IPS-15b (cell line): ENCODE measurements around the gene TRIM66.

Experiments used
- H3K27me3 ChIP-seq: one replicate; pipeline ENCODE4 v1.6.1; 2013; ENCODE audit warnings: low read length; ENCODE audit not compliant: control insufficient read depth, insufficient read depth
- H3K36me3 ChIP-seq: one replicate; pipeline ENCODE4 v1.6.1; 2013; ENCODE audit warnings: low read length; ENCODE audit not compliant: control insufficient read depth, insufficient read depth
- H3K4me1 ChIP-seq: one replicate; pipeline ENCODE4 v1.6.1; 2013; ENCODE audit warnings: mild to moderate bottlenecking, low read length; ENCODE audit not compliant: control insufficient read depth, insufficient read depth
- H3K4me3 ChIP-seq: one replicate; pipeline ENCODE4 v1.5.1; 2013; ENCODE audit warnings: low read depth, low read length
- H3K9ac ChIP-seq: one replicate; pipeline ENCODE4 v1.6.1; 2013; ENCODE audit warnings: low read depth, mild to moderate bottlenecking, low read length
- H3K9me3 ChIP-seq: one replicate; pipeline ENCODE4 v1.6.1; 2013; ENCODE audit warnings: mild to moderate bottlenecking, low read length; ENCODE audit not compliant: control insufficient read depth, insufficient read depth

TRIM66 gene

GRCh38 chr11:8593455-8593854, 89.0 kb downstream of the TRIM66 start:
- H3K9me3 ChIP-seq = no peaks in the 10 kb centered on the region
- no peaks in the 10 kb centered on the region for H3K27me3 ChIP-seq
- H3K4me3 ChIP-seq = peak overlapping the region; percentile 83
- no peak overlapping the region for H3K9ac ChIP-seq
- no peaks in the 10 kb centered on the region for H3K36me3 ChIP-seq
- no peaks in the 10 kb centered on the region for H3K4me1 ChIP-seq

GRCh38 chr11:8587915-8588314, 94.5 kb downstream of the TRIM66 start:
- no peaks in the 10 kb centered on the region for H3K36me3 ChIP-seq
- H3K9me3 ChIP-seq = no peaks in the 10 kb centered on the region
- no peak overlapping the region for H3K9ac ChIP-seq
- H3K4me3 ChIP-seq = no peak overlapping the region
- H3K4me1 ChIP-seq = no peaks in the 10 kb centered on the region
- H3K27me3 ChIP-seq = no peaks in the 10 kb centered on the region

GRCh38 chr11:8586805-8587204, 95.7 kb downstream of the TRIM66 start:
- Histone ChIP-seq H3K9me3 (no peaks in the 10 kb centered on the region), H3K4me3 (no peak overlapping the region), H3K4me1 (no peaks in the 10 kb centered on the region), H3K27me3 (no peaks in the 10 kb centered on the region), H3K36me3 (no peaks in the 10 kb centered on the region), H3K9ac (no peak overlapping the region)

- H3K27me3 ChIP-seq = no peaks in the 10 kb centered on the region
- H3K4me3 ChIP-seq = no peak overlapping the region
- no peaks in the 10 kb centered on the region for H3K4me1 ChIP-seq
- no peaks in the 10 kb centered on the region for H3K9me3 ChIP-seq
- H3K9ac ChIP-seq = no peak overlapping the region
- no peaks in the 10 kb centered on the region for H3K36me3 ChIP-seq
Measured at GRCh38 chr11:8586184-8586583, 96.3 kb downstream of the TRIM66 start.

GRCh38 chr11:8584511-8584910, 98.0 kb downstream of the TRIM66 start:
- Histone ChIP-seq H3K4me1 (no peaks in the 10 kb centered on the region), H3K27me3 (no peaks in the 10 kb centered on the region), H3K9me3 (no peaks in the 10 kb centered on the region), H3K36me3 (no peaks in the 10 kb centered on the region), H3K4me3 (no peak overlapping the region), H3K9ac (no peak overlapping the region)

DNA sequence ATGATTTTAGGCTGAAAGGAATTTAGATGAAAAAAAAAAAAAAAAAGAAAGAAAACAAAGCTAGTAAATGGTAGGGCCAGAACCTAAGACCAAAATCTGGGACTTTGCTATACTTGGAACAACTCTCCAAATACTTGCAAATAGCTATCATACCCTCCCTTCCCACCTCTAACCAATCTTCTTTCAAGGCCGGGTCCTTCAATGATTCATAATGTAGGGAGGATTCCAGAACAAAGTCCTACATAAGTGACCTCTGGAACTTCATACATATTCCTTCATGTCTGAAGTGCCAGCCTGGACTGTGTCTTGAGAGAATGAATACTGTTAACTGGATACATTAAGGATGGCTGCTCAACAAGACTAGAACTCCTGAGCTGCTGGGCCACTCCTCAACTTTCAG, 98.4 kb downstream of the TRIM66 start:
- no peaks in the 10 kb centered on the region for H3K9me3 ChIP-seq
- H3K27me3 ChIP-seq = no peaks in the 10 kb centered on the region
- no peak overlapping the region for H3K9ac ChIP-seq
- H3K4me1 ChIP-seq = no peaks in the 10 kb centered on the region
- no peak overlapping the region for H3K4me3 ChIP-seq
- no peaks in the 10 kb centered on the region for H3K36me3 ChIP-seq

GRCh38 chr11:8581300-8581699, 101.2 kb downstream of the TRIM66 start:
- Histone ChIP-seq H3K9me3 (no peaks in the 10 kb centered on the region), H3K4me1 (no peaks in the 10 kb centered on the region), H3K36me3 (no peaks in the 10 kb centered on the region), H3K9ac (no peak overlapping the region), H3K4me3 (no peak overlapping the region), H3K27me3 (no peaks in the 10 kb centered on the region)

DNA sequence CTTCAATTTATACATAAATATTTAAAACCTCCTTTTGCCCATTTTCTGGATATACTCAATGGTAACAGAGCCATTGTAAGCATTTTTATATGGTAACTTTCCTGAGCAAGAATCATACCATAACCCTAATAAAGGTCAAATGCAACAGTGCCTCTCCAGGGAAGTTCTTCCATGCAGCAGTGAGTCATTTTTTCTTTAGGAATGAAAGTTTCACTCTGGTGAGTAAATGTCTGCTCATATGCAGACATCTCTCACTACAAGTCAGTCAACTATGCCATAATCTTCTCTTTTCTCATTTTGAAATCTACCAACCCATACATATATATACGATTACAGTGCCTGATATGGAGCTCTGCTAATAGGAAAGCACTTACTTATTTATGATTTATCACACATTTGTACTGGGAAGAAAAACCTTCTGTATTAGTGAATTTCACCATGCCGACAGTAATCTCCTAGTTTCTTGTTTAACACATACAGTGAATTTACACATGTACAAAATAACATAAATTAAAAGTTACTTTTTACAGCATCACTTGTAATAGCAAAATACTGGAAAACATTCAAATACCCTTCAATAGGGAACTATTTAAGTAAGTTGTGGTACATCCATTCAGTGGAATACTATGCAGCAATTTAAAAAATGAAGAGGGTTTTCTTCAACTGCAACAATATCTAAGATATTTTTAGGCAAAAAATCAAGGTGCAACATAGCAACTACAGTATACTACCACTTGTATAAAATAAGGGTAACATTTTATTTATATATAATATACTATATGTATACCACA, 104.5 kb downstream of the TRIM66 start:
- Histone ChIP-seq H3K27me3 (no peaks in the 10 kb centered on the region), H3K4me1 (no peaks in the 10 kb centered on the region), H3K4me3 (no peak overlapping the region), H3K9me3 (no peaks in the 10 kb centered on the region), H3K9ac (no peak overlapping the region), H3K36me3 (no peaks in the 10 kb centered on the region)

DNA sequence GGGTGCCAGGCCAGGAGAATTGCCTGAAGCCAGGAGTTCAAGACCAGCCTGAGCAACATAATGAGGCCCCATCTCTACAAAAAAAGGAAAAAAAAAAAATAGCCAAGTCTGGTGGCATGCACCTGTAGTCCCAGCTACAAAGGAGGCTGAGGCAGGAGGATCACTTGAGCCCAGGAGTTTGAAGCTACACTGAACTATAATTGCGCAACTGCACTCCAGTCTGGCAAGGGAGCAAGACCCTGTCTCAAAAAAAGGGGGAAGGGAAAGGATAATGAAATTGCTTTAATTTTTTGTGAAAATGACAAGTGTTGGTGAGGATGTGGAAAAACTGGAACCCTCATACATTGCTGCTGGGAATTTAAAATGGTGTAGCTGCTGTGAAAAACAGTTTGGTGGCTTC, 107.7 kb downstream of the TRIM66 start:
- Histone ChIP-seq H3K9ac (no peak overlapping the region), H3K9me3 (no peaks in the 10 kb centered on the region), H3K4me1 (no peaks in the 10 kb centered on the region), H3K36me3 (no peaks in the 10 kb centered on the region), H3K27me3 (no peaks in the 10 kb centered on the region), H3K4me3 (no peak overlapping the region)

DNA sequence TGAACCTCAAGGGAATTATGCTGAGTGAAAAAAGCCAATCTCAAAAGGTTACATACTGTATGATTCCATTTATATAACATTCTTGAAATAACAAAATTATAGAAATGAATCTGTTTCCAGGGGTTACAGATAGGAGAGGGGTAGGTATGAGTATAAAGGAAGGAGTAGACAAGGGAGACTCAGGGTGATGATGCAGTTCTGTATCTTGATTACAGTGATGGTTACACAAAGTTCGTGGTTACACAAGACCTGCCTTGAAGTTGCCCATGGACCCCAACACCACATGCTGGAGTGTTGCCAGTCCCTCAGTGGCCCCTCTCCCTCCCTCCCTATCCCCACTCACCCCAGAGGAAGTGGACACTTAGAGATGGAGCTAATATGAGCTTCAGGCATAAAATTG, 108.7 kb downstream of the TRIM66 start:
- H3K9ac ChIP-seq = no peak overlapping the region
- no peaks in the 10 kb centered on the region for H3K27me3 ChIP-seq
- no peaks in the 10 kb centered on the region for H3K4me1 ChIP-seq
- no peaks in the 10 kb centered on the region for H3K9me3 ChIP-seq
- no peaks in the 10 kb centered on the region for H3K36me3 ChIP-seq
- no peak overlapping the region for H3K4me3 ChIP-seq

GRCh38 chr11:8567602-8568198, 114.8 kb downstream of the TRIM66 start:
- no peak overlapping the region for H3K9ac ChIP-seq
- H3K9me3 ChIP-seq = no peaks in the 10 kb centered on the region

GRCh38 chr11:8566613-8567210, 115.8 kb downstream of the TRIM66 start:
- no peak overlapping the region for H3K9ac ChIP-seq
- H3K36me3 ChIP-seq = no peaks in the 10 kb centered on the region
- no peaks in the 10 kb centered on the region for H3K4me1 ChIP-seq
- no peaks in the 10 kb centered on the region for H3K27me3 ChIP-seq
- no peak overlapping the region for H3K4me3 ChIP-seq
- H3K9me3 ChIP-seq = no peaks in the 10 kb centered on the region

More at GRCh38 chr11:8567602-8568198, 114.8 kb downstream of the TRIM66 start:
- Histone ChIP-seq H3K27me3 (no peaks in the 10 kb centered on the region), H3K4me3 (no peak overlapping the region), H3K36me3 (no peaks in the 10 kb centered on the region), H3K4me1 (no peaks in the 10 kb centered on the region)
